Lower leg skin (tissue), 3 donors: ENCODE measurements around the gene TUBAL3.

Source experiments
- CTCF ChIP-seq, 3 donors: fragments of 450-650 bp; IDR thresholded peaks; one replicate each; pipeline ENCODE4 v1.5.1; 2016; ENCODE audit warnings: antibody characterized with exemption in 3 of 3, mild to moderate bottlenecking in 3 of 3, moderate library complexity in 2 of 3
- POLR2A ChIP-seq, 2 donors: fragments of 450-650 bp; IDR thresholded peaks; one replicate each; pipeline ENCODE4 v1.6.1; 2016 to 2017; ENCODE audit warnings: antibody characterized with exemption in 2 of 2, mild to moderate bottlenecking in 1 of 2, moderate library complexity in 1 of 2

GRCh38 chr10:5354068-5354467, 50.6 kb downstream of the TUBAL3 start:
- TF ChIP-seq CTCF (IDR thresholded peaks at IDR 0.05) (no peak), POLR2A (IDR thresholded peaks at IDR 0.05) (no peak)
